ENCODE measurements around the gene CTNNB1.
"Not testable (repeated sequence)": the region's sequence is repeated elsewhere in the genome, so short reads cannot be mapped to it uniquely, and the experiment has no call there.

- not testable (repeated sequence) for TF ChIP-seq CTCF (IDR thresholded peaks at IDR 0.05); POLR2AphosphoS5 (IDR thresholded peaks at IDR 0.05); POLR2A (IDR thresholded peaks at IDR 0.05); EP300 (IDR thresholded peaks at IDR 0.05; ENCODE audit: low read depth)
Observed at GRCh38 chr3:41284934-41285333, 85.6 kb downstream of the CTNNB1 start.

All from transverse colon (tissue), 4 donors.